ENCODE results near the gene BET1.
"Not testable (repeated sequence)": the region's sequence is repeated elsewhere in the genome, so short reads cannot be mapped to it uniquely, and the experiment has no call there.

Gene BET1

GRCh38 chr7:94004024-94004951, at the start of gene BET1:
BET1 (minus strand) TSS chr7:94004355; CDS start chr7:94004216, 139 bp downstream.
- DNase-seq: peak; percentile 89

GRCh38 chr7:94053532-94053931, 49.4 kb upstream of the BET1 start:
- DNase-seq: no peak

- DNase-seq: no peak
Measured at GRCh38 chr7:94052398-94053180, 48.4 kb upstream of the BET1 start.

GRCh38 chr7:94050046-94050445, 45.9 kb upstream of the BET1 start:
- DNase-seq: no peak

- DNase-seq: no peak
Measured at GRCh38 chr7:94049615-94050014, 45.5 kb upstream of the BET1 start.

- no peak for DNase-seq
Measured at GRCh38 chr7:94048755-94049154, 44.6 kb upstream of the BET1 start.

GRCh38 chr7:94047956-94048355, 43.8 kb upstream of the BET1 start:
- DNase-seq: no peak

- DNase-seq: no peak
Measured at GRCh38 chr7:94045581-94045980, 41.4 kb upstream of the BET1 start.

- no peak for DNase-seq
Measured at GRCh38 chr7:94044806-94045205, 40.7 kb upstream of the BET1 start.

GRCh38 chr7:94043299-94043698, 39.1 kb upstream of the BET1 start:
- no peak for DNase-seq

GRCh38 chr7:94042381-94042780, 38.2 kb upstream of the BET1 start:
- no peak for DNase-seq

GRCh38 chr7:94041529-94041928, 37.4 kb upstream of the BET1 start:
- no peak for DNase-seq

GRCh38 chr7:94040254-94040653, 36.1 kb upstream of the BET1 start:
- DNase-seq: no peak

GRCh38 chr7:94039368-94040035, 35.3 kb upstream of the BET1 start:
- no peak for DNase-seq

GRCh38 chr7:94031865-94032264, 27.7 kb upstream of the BET1 start:
- no peak for DNase-seq

GRCh38 chr7:94030634-94031033, 26.5 kb upstream of the BET1 start:
- no peak for DNase-seq

- DNase-seq: no peak
Measured at GRCh38 chr7:94029976-94030375, 25.8 kb upstream of the BET1 start.

- DNase-seq: no peak
Measured at GRCh38 chr7:94028768-94029167, 24.6 kb upstream of the BET1 start.

- DNase-seq: not testable (repeated sequence)
Measured at GRCh38 chr7:94026619-94027018, 22.5 kb upstream of the BET1 start.

- DNase-seq: no peak
Measured at GRCh38 chr7:94022550-94022949, 18.4 kb upstream of the BET1 start.

- DNase-seq: no peak
Measured at GRCh38 chr7:94016786-94017185, 12.6 kb upstream of the BET1 start.

- DNase-seq: no peak
Measured at GRCh38 chr7:94015538-94015937, 11.4 kb upstream of the BET1 start.

GRCh38 chr7:94012746-94013145, 8.6 kb upstream of the BET1 start:
- no peak for DNase-seq
